H9 (cell line): ENCODE data around the gene TMEM237. TPM values are rescaled to one million over a fixed set of nuclear protein-coding genes. Genes with fewer than 3 reads are reported as not detected.

Experiments used
- DNase-seq: peaks from one replicate; pipeline ENCODE4 v3.0.0-alpha.2; 2017
- H2AFZ ChIP-seq: one replicate; pipeline ENCODE4 v1.6.1; 2013; ENCODE audit warnings: mild to moderate bottlenecking, low read length, control low read depth, moderate library complexity
- H2AK5ac ChIP-seq: 2 replicates; pipeline ENCODE4 v1.6.1; 2013; ENCODE audit warnings: low read length, control low read depth, mixed read lengths; ENCODE audit not compliant: insufficient read length
- H2BK120ac ChIP-seq: one replicate; pipeline ENCODE4 v1.6.1; 2013; ENCODE audit warnings: low read depth, mild to moderate bottlenecking, low read length, control low read depth, inconsistent platforms; ENCODE audit not compliant: poor library complexity, severe bottlenecking
- H2BK12ac ChIP-seq: 2 replicates; pipeline ENCODE4 v1.6.1; 2013; ENCODE audit warnings: low read length, control low read depth, mixed read lengths, low read depth; ENCODE audit not compliant: insufficient read length
- H2BK15ac ChIP-seq: 2 replicates; pipeline ENCODE4 v1.6.1; 2013; ENCODE audit warnings: low read depth, low read length, control low read depth
- H2BK20ac ChIP-seq: one replicate; pipeline ENCODE4 v1.6.1; 2013; ENCODE audit warnings: low read depth, mild to moderate bottlenecking, low read length, control low read depth, inconsistent platforms; ENCODE audit not compliant: poor library complexity, severe bottlenecking
- H2BK5ac ChIP-seq: 2 replicates; pipeline ENCODE4 v1.6.1; 2013; ENCODE audit warnings: low read length, control low read depth, mixed read lengths; ENCODE audit not compliant: insufficient read length
- H3K14ac ChIP-seq: 2 replicates; pipeline ENCODE4 v1.6.1; 2013; ENCODE audit warnings: low read length, control low read depth; ENCODE audit not compliant: insufficient read depth
- H3K18ac ChIP-seq: 2 replicates; pipeline ENCODE4 v1.6.1; 2013; ENCODE audit warnings: low read depth, mild to moderate bottlenecking, mixed read lengths, low read length, control low read depth; ENCODE audit not compliant: insufficient read length
- H3K23ac ChIP-seq: 2 replicates; pipeline ENCODE4 v1.6.1; 2013; ENCODE audit warnings: low read length, control low read depth, mixed read lengths, low read depth; ENCODE audit not compliant: insufficient read length
- H3K23me2 ChIP-seq: 2 replicates; pipeline ENCODE4 v1.6.1; 2013; ENCODE audit warnings: low read depth, mild to moderate bottlenecking, mixed read lengths, low read length, control low read depth; ENCODE audit not compliant: insufficient read length, poor library complexity, severe bottlenecking
- H3K27ac ChIP-seq: 2 replicates; pipeline ENCODE4 v1.5.1; 2013; ENCODE audit warnings: low read length, control low read depth, mixed read lengths, low read depth; ENCODE audit not compliant: insufficient read length
- H3K27me3 ChIP-seq: 2 replicates; pipeline ENCODE4 v1.6.1; 2013; ENCODE audit warnings: low read length, control low read depth, inconsistent platforms; ENCODE audit not compliant: insufficient read depth
- H3K4ac ChIP-seq: 2 replicates; pipeline ENCODE4 v1.6.1; 2013; ENCODE audit warnings: low read depth, mild to moderate bottlenecking, control low read depth, inconsistent platforms, low read length, moderate library complexity
- H3K4me1 ChIP-seq: 2 replicates; pipeline ENCODE4 v1.6.1; 2013; ENCODE audit warnings: low read length, control low read depth, inconsistent platforms; ENCODE audit not compliant: insufficient read depth
- H3K4me2 ChIP-seq: 2 replicates; pipeline ENCODE4 v1.6.1; 2013; ENCODE audit warnings: low read length, control low read depth, mixed read lengths; ENCODE audit not compliant: insufficient read length, insufficient read depth
- H3K56ac ChIP-seq: 2 replicates; pipeline ENCODE4 v1.6.1; 2013; ENCODE audit warnings: low read depth, mild to moderate bottlenecking, mixed read lengths, low read length, control low read depth; ENCODE audit not compliant: insufficient read length
- H3K79me1 ChIP-seq: 2 replicates; pipeline ENCODE4 v1.6.1; 2013; ENCODE audit warnings: low read depth, mild to moderate bottlenecking, moderate library complexity, low read length, control low read depth, inconsistent platforms; ENCODE audit not compliant: insufficient read depth, poor library complexity, severe bottlenecking
- H3K79me2 ChIP-seq: 2 replicates; pipeline ENCODE4 v1.6.1; 2013; ENCODE audit warnings: low read length, control low read depth, inconsistent platforms; ENCODE audit not compliant: insufficient read depth
- H3K9ac ChIP-seq: 2 replicates; pipeline ENCODE4 v1.6.1; 2013; ENCODE audit warnings: low read length, control low read depth, mixed read lengths; ENCODE audit not compliant: insufficient read length; ENCODE audit errors: extremely low read depth
- H3K9me3 ChIP-seq: one replicate; pipeline ENCODE4 v1.6.1; 2013; ENCODE audit warnings: low read depth, low read length, inconsistent platforms; ENCODE audit not compliant: control insufficient read depth
- H3T11ph ChIP-seq: one replicate; pipeline ENCODE4 v1.6.1; 2013; ENCODE audit warnings: mild to moderate bottlenecking, low read length, control low read depth, inconsistent platforms
- H4K20me1 ChIP-seq: one replicate; pipeline ENCODE4 v1.6.1; 2013; ENCODE audit not compliant: control insufficient read depth, insufficient read length, insufficient read depth
- H4K5ac ChIP-seq: 2 replicates; pipeline ENCODE4 v1.6.1; 2013; ENCODE audit warnings: low read depth, mild to moderate bottlenecking, mixed read lengths, low read length, control low read depth; ENCODE audit not compliant: insufficient read length
- H4K8ac ChIP-seq: replicated peaks from 2 replicates; pipeline ENCODE4 v1.6.1; 2013; ENCODE audit warnings: low read length, control low read depth, mixed read lengths, low read depth; ENCODE audit not compliant: insufficient read length
- H4K91ac ChIP-seq: 2 replicates; pipeline ENCODE4 v1.6.1; 2013; ENCODE audit warnings: low read depth, mild to moderate bottlenecking, moderate library complexity, mixed read lengths, low read length, control low read depth; ENCODE audit not compliant: insufficient read length
- H3K27ac Mint-ChIP-seq, 3 experiments: 2 replicates in 2 of 3; 3 replicates in 1 of 3; pipeline ENCODE4 v1.8.0; 2020 to 2021; ENCODE audit warnings: mixed read lengths in 3 of 3, mild to moderate bottlenecking in 1 of 3, moderate library complexity in 1 of 3
- H3K27me3 Mint-ChIP-seq: 2 replicates; pipeline ENCODE4 v1.8.0; 2021; ENCODE audit warnings: low read depth, mild to moderate bottlenecking, moderate library complexity, mixed read lengths
- H3K36me3 Mint-ChIP-seq, 3 experiments: 2 replicates in 2 of 3; 3 replicates in 1 of 3; pipeline ENCODE4 v1.8.0; 2020 to 2021; ENCODE audit warnings: low read depth in 3 of 3, mixed read lengths in 3 of 3; ENCODE audit not compliant: insufficient read depth in 1 of 3
- H3K4me1 Mint-ChIP-seq, 2 experiments: 2 replicates each; pipeline ENCODE4 v1.8.0; 2020; ENCODE audit warnings: mixed read lengths in 2 of 2
- H3K4me3 Mint-ChIP-seq, 2 experiments: 2 replicates in 1 of 2; 3 replicates in 1 of 2; pipeline ENCODE4 v1.8.0; 2020 to 2021; ENCODE audit warnings: mild to moderate bottlenecking in 2 of 2, mixed read lengths in 2 of 2, moderate library complexity in 1 of 2
- H3K9me3 Mint-ChIP-seq, 2 experiments: 2 replicates in 1 of 2; 3 replicates in 1 of 2; pipeline ENCODE4 v1.8.0; 2020; ENCODE audit warnings: mild to moderate bottlenecking in 2 of 2, mixed read lengths in 2 of 2, moderate library complexity in 1 of 2
- CTCF ChIP-seq: fragments of 200-600 bp; sonication (generic); conservative IDR thresholded peaks from 3 replicates; pipeline ENCODE4 v1.8.0; 2021; ENCODE audit warnings: antibody characterized with exemption, mild to moderate bottlenecking
- WGBS: extraction: QIAGEN DNeasy Blood & Tissue Kit; methylation state at CpG from one replicate; pipeline ENCODE4 v1.1.7; 2013; ENCODE audit warnings: missing lambda C conversion rate, low lambda C conversion rate, mixed read lengths; ENCODE audit not compliant: insufficient read length; ENCODE audit errors: extremely low coverage; 5-methylcytosine and 5-hydroxymethylcytosine counted together
- total RNA-seq: library from RNA; stranded (reverse); gene quantifications from 2 replicates; pipeline ENCODE4 v1.2.1, GENCODE V29; 2021

TMEM237 gene
- total RNA-seq, 1 experiment from 2014 or later, result 37.7 TPM

GRCh38 chr2:201669865-201670264 is 26.6 kb upstream of the TMEM237 start:
- no peaks in the 10 kb centered on the region for H3K79me1 ChIP-seq
- no peak overlapping the region for H2AK5ac ChIP-seq
- H4K8ac ChIP-seq, result no peak overlapping the region
- no peaks in the 10 kb centered on the region for H3K79me2 ChIP-seq
- H3K27ac ChIP-seq, result no peak overlapping the region
- no peak for TF ChIP-seq CTCF
- H3K23ac ChIP-seq, result no peak overlapping the region
- WGBS, result no CpG with 5 or more reads among the region's 1 CpG
- H2BK12ac ChIP-seq, result no peak overlapping the region
- H2BK20ac ChIP-seq, result no peak overlapping the region
- no peak overlapping the region for H3K9ac ChIP-seq
- no peak overlapping the region for H3K4me3 Mint-ChIP-seq
- H3K4me2 ChIP-seq, result no peak overlapping the region
- no peak overlapping the region for H3T11ph ChIP-seq
- H4K5ac ChIP-seq, result no peak overlapping the region
- H3K36me3 Mint-ChIP-seq, result no peaks in the 10 kb centered on the region
- no peak overlapping the region for H2BK5ac ChIP-seq
- no peak overlapping the region for H2BK15ac ChIP-seq
- H3K14ac ChIP-seq, result no peak overlapping the region
- H4K91ac ChIP-seq, result no peak overlapping the region
- no peak overlapping the region for H2BK120ac ChIP-seq
- H3K56ac ChIP-seq, result no peak overlapping the region
- no peaks in the 10 kb centered on the region; a peak in 1 of 5 replicates for H3K9me3 Mint-ChIP-seq
- no peaks in the 10 kb centered on the region for H3K23me2 ChIP-seq
- H2AFZ ChIP-seq, result no peak overlapping the region
- H3K27me3 ChIP-seq, result no peaks in the 10 kb centered on the region
- 0 out of 2 replicates have a peak, but pooled peaks cover under 1% of the 10 kb centered on the region for H3K4me1 ChIP-seq
- H4K20me1 ChIP-seq, result no peaks in the 10 kb centered on the region
- peaks cover 3 to 5% of the 10 kb centered on the region in 2 experiments for H3K4me1 Mint-ChIP-seq
- no peak overlapping the region for H3K27ac Mint-ChIP-seq
- H3K4ac ChIP-seq, result no peak overlapping the region
- no peak for DNase-seq
- no peaks in the 10 kb centered on the region for H3K9me3 ChIP-seq
- H3K27me3 Mint-ChIP-seq, result peaks cover 13% of the 10 kb centered on the region
- H3K18ac ChIP-seq, result no peak overlapping the region
